HEK293 (cell line): ENCODE results near the gene OR2T3.
"Not testable (repeated sequence)": the region's sequence is repeated elsewhere in the genome, so short reads cannot be mapped to it uniquely, and the experiment has no call there.

ENCODE experiments used
- HIC1 ChIP-seq: fragments of 450-650 bp; formaldehyde crosslinking; IDR thresholded peaks from 2 replicates; pipeline ENCODE4 v1.5.1; 2016; ENCODE audit warnings: missing biosample characterization, missing genetic modification characterization
- PRDM1 ChIP-seq: fragments of 450-650 bp; formaldehyde crosslinking; IDR thresholded peaks from 2 replicates; pipeline ENCODE4; 2016; ENCODE audit warnings: missing biosample characterization, missing genetic modification characterization
- SETDB1 ChIP-seq: IDR thresholded peaks from one replicate; pipeline ENCODE4 v1.6.1; 2017; ENCODE audit warnings: mild to moderate bottlenecking, low read length, moderate library complexity, mixed read lengths; ENCODE audit not compliant: insufficient read length
- ZBTB7A ChIP-seq: fragments of 450-650 bp; formaldehyde crosslinking; IDR thresholded peaks from 2 replicates; pipeline ENCODE4 v1.5.1; 2016; ENCODE audit warnings: low read depth, missing biosample characterization, missing genetic modification characterization
- ZNF138 ChIP-seq: fragments of 450-650 bp; formaldehyde crosslinking; IDR thresholded peaks from 2 replicates; pipeline ENCODE4 v1.5.1; 2016; ENCODE audit warnings: missing biosample characterization, missing genetic modification characterization, borderline replicate concordance
- ZNF362 ChIP-seq: fragments of 450-650 bp; formaldehyde crosslinking; IDR thresholded peaks from 2 replicates; pipeline ENCODE4 v1.5.1; 2016; ENCODE audit warnings: missing biosample characterization, missing genetic modification characterization
- ZNF529 ChIP-seq: fragments of 450-650 bp; formaldehyde crosslinking; IDR thresholded peaks from 2 replicates; pipeline ENCODE4 v1.5.1; 2017; ENCODE audit warnings: missing genetic modification characterization, missing biosample characterization; ENCODE audit not compliant: insufficient replicate concordance
- ZNF768 ChIP-seq: fragments of 450-650 bp; formaldehyde crosslinking; IDR thresholded peaks from 2 replicates; pipeline ENCODE4 v1.5.1; 2018; ENCODE audit warnings: missing biosample characterization, mild to moderate bottlenecking, missing genetic modification characterization
- TF ChIP-seq, protein P1 (sequence below): fragments of 450-650 bp; formaldehyde crosslinking; IDR thresholded peaks from 2 replicates; pipeline ENCODE4 v1.5.1; 2016; ENCODE audit warnings: missing biosample characterization, missing genetic modification characterization
- TF ChIP-seq, protein P2 (sequence below): fragments of 450-650 bp; formaldehyde crosslinking; IDR thresholded peaks from 2 replicates; pipeline ENCODE4 v1.5.1; 2017; ENCODE audit warnings: missing biosample characterization, missing genetic modification characterization
- TF ChIP-seq, protein P3 (sequence below): fragments of 450-650 bp; formaldehyde crosslinking; IDR thresholded peaks from 2 replicates; pipeline ENCODE4 v1.5.1; 2016; ENCODE audit warnings: missing biosample characterization, missing genetic modification characterization, low read depth
- TF ChIP-seq, protein P4 (sequence below): fragments of 450-650 bp; formaldehyde crosslinking; IDR thresholded peaks from 2 replicates; pipeline ENCODE4 v1.5.0; 2017; ENCODE audit warnings: missing biosample characterization, missing genetic modification characterization, borderline replicate concordance
- TF ChIP-seq, protein P5 (sequence below): fragments of 450-650 bp; IDR thresholded peaks from 2 replicates; pipeline ENCODE4 v1.5.1; 2018; ENCODE audit warnings: missing biosample characterization, mild to moderate bottlenecking, missing genetic modification characterization

DNA sequence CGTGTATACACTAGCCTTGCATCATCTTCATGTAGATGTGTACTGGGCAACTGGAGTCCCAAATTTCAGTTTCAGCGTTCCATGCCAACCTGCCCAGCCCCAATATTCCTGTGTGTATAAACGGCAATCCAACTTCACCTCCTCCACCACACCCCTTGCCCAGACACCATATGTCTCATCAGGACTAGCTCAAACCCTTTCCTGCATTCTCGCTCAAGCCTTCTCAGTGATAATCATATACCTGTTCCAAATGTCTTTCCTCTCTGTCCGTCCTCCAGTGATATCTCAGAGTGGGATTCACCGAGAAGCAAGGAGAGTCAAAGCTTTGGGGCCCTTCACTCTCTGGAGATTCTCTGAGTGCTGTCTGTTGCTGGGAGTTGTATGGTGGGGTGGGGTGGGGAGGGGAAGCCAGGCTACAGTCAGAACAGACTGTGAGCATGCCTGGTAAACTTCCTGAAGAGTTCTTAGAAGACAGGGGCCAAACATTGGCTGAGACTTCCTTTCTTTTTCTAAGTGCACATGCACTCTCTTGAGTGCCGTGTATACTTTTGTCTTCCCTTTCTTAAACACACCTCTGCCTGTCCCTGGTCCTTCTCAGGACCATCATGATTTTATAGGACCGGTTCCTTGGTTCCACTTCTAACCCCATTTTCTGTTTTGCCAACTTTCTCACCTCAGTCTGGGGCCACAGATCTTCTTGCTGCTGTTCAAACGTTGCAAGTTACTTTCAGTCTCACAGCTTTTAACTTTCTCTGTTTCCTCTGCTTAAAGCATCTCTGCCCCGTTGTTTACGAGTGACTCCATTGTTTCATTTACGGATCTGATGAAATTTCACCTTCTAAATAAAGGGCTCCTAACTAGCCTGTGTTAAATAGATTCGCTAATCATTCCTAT, 8.8 kb downstream of the OR2T3 start:
- TF ChIP-seq, protein P1, sequence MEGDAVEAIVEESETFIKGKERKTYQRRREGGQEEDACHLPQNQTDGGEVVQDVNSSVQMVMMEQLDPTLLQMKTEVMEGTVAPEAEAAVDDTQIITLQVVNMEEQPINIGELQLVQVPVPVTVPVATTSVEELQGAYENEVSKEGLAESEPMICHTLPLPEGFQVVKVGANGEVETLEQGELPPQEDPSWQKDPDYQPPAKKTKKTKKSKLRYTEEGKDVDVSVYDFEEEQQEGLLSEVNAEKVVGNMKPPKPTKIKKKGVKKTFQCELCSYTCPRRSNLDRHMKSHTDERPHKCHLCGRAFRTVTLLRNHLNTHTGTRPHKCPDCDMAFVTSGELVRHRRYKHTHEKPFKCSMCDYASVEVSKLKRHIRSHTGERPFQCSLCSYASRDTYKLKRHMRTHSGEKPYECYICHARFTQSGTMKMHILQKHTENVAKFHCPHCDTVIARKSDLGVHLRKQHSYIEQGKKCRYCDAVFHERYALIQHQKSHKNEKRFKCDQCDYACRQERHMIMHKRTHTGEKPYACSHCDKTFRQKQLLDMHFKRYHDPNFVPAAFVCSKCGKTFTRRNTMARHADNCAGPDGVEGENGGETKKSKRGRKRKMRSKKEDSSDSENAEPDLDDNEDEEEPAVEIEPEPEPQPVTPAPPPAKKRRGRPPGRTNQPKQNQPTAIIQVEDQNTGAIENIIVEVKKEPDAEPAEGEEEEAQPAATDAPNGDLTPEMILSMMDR (tag by site-specific recombination): not testable (repeated sequence)
- TF ChIP-seq PRDM1 (tag by site-specific recombination); ZNF768; ZNF529 (tag by site-specific recombination); HIC1 (tag by site-specific recombination); ZBTB7A (tag by site-specific recombination); ZNF362 (tag by site-specific recombination); SETDB1; ZNF138 (tag by site-specific recombination): not testable (repeated sequence)
- TF ChIP-seq, protein P2, sequence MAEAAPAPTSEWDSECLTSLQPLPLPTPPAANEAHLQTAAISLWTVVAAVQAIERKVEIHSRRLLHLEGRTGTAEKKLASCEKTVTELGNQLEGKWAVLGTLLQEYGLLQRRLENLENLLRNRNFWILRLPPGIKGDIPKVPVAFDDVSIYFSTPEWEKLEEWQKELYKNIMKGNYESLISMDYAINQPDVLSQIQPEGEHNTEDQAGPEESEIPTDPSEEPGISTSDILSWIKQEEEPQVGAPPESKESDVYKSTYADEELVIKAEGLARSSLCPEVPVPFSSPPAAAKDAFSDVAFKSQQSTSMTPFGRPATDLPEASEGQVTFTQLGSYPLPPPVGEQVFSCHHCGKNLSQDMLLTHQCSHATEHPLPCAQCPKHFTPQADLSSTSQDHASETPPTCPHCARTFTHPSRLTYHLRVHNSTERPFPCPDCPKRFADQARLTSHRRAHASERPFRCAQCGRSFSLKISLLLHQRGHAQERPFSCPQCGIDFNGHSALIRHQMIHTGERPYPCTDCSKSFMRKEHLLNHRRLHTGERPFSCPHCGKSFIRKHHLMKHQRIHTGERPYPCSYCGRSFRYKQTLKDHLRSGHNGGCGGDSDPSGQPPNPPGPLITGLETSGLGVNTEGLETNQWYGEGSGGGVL (tag by site-specific recombination): not testable (repeated sequence)
- TF ChIP-seq, protein P3, sequence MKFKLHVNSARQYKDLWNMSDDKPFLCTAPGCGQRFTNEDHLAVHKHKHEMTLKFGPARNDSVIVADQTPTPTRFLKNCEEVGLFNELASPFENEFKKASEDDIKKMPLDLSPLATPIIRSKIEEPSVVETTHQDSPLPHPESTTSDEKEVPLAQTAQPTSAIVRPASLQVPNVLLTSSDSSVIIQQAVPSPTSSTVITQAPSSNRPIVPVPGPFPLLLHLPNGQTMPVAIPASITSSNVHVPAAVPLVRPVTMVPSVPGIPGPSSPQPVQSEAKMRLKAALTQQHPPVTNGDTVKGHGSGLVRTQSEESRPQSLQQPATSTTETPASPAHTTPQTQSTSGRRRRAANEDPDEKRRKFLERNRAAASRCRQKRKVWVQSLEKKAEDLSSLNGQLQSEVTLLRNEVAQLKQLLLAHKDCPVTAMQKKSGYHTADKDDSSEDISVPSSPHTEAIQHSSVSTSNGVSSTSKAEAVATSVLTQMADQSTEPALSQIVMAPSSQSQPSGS (tag by site-specific recombination): not testable (repeated sequence)
- TF ChIP-seq, protein P4, sequence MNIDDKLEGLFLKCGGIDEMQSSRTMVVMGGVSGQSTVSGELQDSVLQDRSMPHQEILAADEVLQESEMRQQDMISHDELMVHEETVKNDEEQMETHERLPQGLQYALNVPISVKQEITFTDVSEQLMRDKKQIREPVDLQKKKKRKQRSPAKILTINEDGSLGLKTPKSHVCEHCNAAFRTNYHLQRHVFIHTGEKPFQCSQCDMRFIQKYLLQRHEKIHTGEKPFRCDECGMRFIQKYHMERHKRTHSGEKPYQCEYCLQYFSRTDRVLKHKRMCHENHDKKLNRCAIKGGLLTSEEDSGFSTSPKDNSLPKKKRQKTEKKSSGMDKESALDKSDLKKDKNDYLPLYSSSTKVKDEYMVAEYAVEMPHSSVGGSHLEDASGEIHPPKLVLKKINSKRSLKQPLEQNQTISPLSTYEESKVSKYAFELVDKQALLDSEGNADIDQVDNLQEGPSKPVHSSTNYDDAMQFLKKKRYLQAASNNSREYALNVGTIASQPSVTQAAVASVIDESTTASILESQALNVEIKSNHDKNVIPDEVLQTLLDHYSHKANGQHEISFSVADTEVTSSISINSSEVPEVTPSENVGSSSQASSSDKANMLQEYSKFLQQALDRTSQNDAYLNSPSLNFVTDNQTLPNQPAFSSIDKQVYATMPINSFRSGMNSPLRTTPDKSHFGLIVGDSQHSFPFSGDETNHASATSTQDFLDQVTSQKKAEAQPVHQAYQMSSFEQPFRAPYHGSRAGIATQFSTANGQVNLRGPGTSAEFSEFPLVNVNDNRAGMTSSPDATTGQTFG: not testable (repeated sequence)
- TF ChIP-seq, protein P5, sequence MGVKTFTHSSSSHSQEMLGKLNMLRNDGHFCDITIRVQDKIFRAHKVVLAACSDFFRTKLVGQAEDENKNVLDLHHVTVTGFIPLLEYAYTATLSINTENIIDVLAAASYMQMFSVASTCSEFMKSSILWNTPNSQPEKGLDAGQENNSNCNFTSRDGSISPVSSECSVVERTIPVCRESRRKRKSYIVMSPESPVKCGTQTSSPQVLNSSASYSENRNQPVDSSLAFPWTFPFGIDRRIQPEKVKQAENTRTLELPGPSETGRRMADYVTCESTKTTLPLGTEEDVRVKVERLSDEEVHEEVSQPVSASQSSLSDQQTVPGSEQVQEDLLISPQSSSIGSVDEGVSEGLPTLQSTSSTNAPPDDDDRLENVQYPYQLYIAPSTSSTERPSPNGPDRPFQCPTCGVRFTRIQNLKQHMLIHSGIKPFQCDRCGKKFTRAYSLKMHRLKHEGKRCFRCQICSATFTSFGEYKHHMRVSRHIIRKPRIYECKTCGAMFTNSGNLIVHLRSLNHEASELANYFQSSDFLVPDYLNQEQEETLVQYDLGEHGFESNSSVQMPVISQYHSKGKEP (tag by site-specific recombination): not testable (repeated sequence)
